Measurements from ENCODE around the gene HOXA6. TPM values are rescaled to one million over a fixed set of nuclear protein-coding genes. Genes with fewer than 3 reads are reported as not detected.

The HOXA6 gene
- total RNA-seq, 1 experiment from 2014 or later, result not detected

GRCh38 chr7:27101957-27102580 lies 45.5 kb downstream of the HOXA6 start:
- Histone ChIP-seq H3K23ac (ENCODE audit: insufficient read length, low read depth, low read length) (no peak overlapping the region), H2BK5ac (ENCODE audit: insufficient read length, low read length) (no peak overlapping the region), H3K18ac (ENCODE audit: insufficient read length, low read depth, low read length) (no peak overlapping the region), H2AFZ (ENCODE audit: low read length) (no peak overlapping the region), H3K23me2 (ENCODE audit: insufficient read length, low read depth, low read length, poor library complexity, severe bottlenecking) (no peaks in the 10 kb centered on the region), H2BK15ac (ENCODE audit: low read depth, low read length) (no peak overlapping the region), H3K56ac (ENCODE audit: insufficient read length, low read depth, low read length) (no peak overlapping the region), H3K14ac (ENCODE audit: insufficient read depth, low read length) (no peak overlapping the region), H4K91ac (ENCODE audit: insufficient read length, low read depth, low read length) (no peak overlapping the region), H3K9ac (ENCODE audit: extremely low read depth, insufficient read length, low read length) (no peak overlapping the region), H3K9me3 (ENCODE audit: control insufficient read depth, low read depth, low read length) (no peaks in the 10 kb centered on the region), H3K4me2 (ENCODE audit: insufficient read depth, insufficient read length, low read length) (no peak overlapping the region), H3K27ac (ENCODE audit: insufficient read length, low read depth, low read length) (no peak overlapping the region), H4K20me1 (ENCODE audit: control insufficient read depth, insufficient read depth, insufficient read length) (peaks cover 2% of the 10 kb centered on the region), H3T11ph (ENCODE audit: low read length) (no peak overlapping the region), H3K4me1 (ENCODE audit: insufficient read depth, low read length) (no peaks in the 10 kb centered on the region), H2AK5ac (ENCODE audit: insufficient read length, low read length) (no peak overlapping the region), H2BK12ac (ENCODE audit: insufficient read length, low read depth, low read length) (no peak overlapping the region), H2BK20ac (ENCODE audit: low read depth, low read length, poor library complexity, severe bottlenecking) (no peak overlapping the region), H3K79me2 (ENCODE audit: insufficient read depth, low read length) (no peaks in the 10 kb centered on the region), H3K27me3 (ENCODE audit: insufficient read depth, low read length) (peaks cover 98% of the 10 kb centered on the region), H4K5ac (ENCODE audit: insufficient read length, low read depth, low read length) (no peak overlapping the region), H4K8ac (replicated peaks; ENCODE audit: insufficient read length, low read depth, low read length) (no peak overlapping the region), H2BK120ac (ENCODE audit: low read depth, low read length, poor library complexity, severe bottlenecking) (no peak overlapping the region), H3K79me1 (ENCODE audit: insufficient read depth, low read depth, low read length, poor library complexity, severe bottlenecking) (no peaks in the 10 kb centered on the region), H3K4ac (ENCODE audit: low read depth, low read length) (no peak overlapping the region)
- Mint-ChIP-seq H3K27me3 (ENCODE audit: low read depth) (peaks cover 100% of the 10 kb centered on the region), H3K27ac (no peak overlapping the region), H3K4me3 (peak overlapping the region in 1 of 2 experiments; percentile 58; a peak in 3 of 5 replicates), H3K4me1 (peaks cover 17 to 50% of the 10 kb centered on the region in 2 experiments), H3K9me3 (peaks cover 8 to 22% of the 10 kb centered on the region in 2 experiments), H3K36me3 (ENCODE audit: insufficient read depth in 1 of 3, low read depth in 3 of 3) (no peaks in the 10 kb centered on the region)
- no peak for DNase-seq
- WGBS (ENCODE audit: extremely low coverage, insufficient read length, low lambda C conversion rate), result no CpG with 5 or more reads among the region's 39 CpGs
- no peak for TF ChIP-seq CTCF (conservative IDR thresholded peaks at IDR 0.05)

Measured in H9 (cell line).